Measurements from ENCODE around the gene RABL3. TPM values are rescaled to one million over a fixed set of nuclear protein-coding genes. Genes with fewer than 3 reads are reported as not detected.

RABL3 gene
- total RNA-seq, 1 experiment from 2014 or later: 14.6 TPM

DNA sequence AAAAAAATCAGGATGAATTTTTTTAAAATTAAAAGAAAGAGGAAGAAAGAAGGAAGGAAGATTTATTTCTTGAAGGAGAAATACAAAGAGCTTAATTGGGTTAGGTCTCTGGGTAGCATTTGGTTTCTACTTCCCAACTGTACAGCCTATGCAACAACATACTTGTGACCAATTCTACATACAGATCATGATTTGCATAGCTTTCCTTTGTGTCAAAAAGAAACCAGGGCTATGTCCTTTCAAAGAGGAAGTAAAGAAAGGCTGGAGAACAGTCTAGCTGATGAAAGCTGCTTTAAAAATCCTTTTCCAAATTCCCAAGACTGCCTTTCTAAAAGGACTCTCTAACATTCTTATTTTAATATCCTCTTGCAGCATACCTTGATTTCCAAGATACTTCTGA is 54.2 kb downstream of the RABL3 start:
- TF ChIP-seq, protein P1, sequence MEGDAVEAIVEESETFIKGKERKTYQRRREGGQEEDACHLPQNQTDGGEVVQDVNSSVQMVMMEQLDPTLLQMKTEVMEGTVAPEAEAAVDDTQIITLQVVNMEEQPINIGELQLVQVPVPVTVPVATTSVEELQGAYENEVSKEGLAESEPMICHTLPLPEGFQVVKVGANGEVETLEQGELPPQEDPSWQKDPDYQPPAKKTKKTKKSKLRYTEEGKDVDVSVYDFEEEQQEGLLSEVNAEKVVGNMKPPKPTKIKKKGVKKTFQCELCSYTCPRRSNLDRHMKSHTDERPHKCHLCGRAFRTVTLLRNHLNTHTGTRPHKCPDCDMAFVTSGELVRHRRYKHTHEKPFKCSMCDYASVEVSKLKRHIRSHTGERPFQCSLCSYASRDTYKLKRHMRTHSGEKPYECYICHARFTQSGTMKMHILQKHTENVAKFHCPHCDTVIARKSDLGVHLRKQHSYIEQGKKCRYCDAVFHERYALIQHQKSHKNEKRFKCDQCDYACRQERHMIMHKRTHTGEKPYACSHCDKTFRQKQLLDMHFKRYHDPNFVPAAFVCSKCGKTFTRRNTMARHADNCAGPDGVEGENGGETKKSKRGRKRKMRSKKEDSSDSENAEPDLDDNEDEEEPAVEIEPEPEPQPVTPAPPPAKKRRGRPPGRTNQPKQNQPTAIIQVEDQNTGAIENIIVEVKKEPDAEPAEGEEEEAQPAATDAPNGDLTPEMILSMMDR (IDR thresholded peaks at IDR 0.05; ENCODE audit: unreplicated experiment): no peak
- no peaks in the 10 kb centered on the region for H3K27me3 Mint-ChIP-seq (ENCODE audit: unreplicated experiment)
- no peaks in the 10 kb centered on the region for H3K9me3 Mint-ChIP-seq (ENCODE audit: low read depth, unreplicated experiment)
- DNase-seq: no peak
- peaks cover 2% of the 10 kb centered on the region for H3K4me1 Mint-ChIP-seq (ENCODE audit: low read depth, unreplicated experiment)
- no TSS peak for BruUV-seq (replicated peaks)
- H3K4me3 Mint-ChIP-seq (ENCODE audit: low read depth, unreplicated experiment): no peak overlapping the region
- H3K27ac Mint-ChIP-seq (ENCODE audit: unreplicated experiment): no peak overlapping the region
- intact Hi-C loops (cut with micrococcal nuclease; ENCODE audit: unreplicated experiment): no loop called here
- H3K36me3 Mint-ChIP-seq (ENCODE audit: insufficient read depth, unreplicated experiment): no peaks in the 10 kb centered on the region
- CTCF ChIA-PET: interaction anchor here (1.5 kb wide), 1 partner anchor 54 kb away, joined by 3 read pairs; the partner anchor contains the start of genes GTF2E1 and RABL3

- CTCF ChIA-PET: no interaction called here
- DNase-seq: no peak
- H3K27ac Mint-ChIP-seq (ENCODE audit: unreplicated experiment): no peak overlapping the region
- BruUV-seq (replicated peaks): no TSS peak
- H3K4me3 Mint-ChIP-seq (ENCODE audit: low read depth, unreplicated experiment): no peak overlapping the region
- TF ChIP-seq, protein P1 (IDR thresholded peaks at IDR 0.05; ENCODE audit: unreplicated experiment): no peak
- no peaks in the 10 kb centered on the region for H3K9me3 Mint-ChIP-seq (ENCODE audit: low read depth, unreplicated experiment)
- peaks cover 15% of the 10 kb centered on the region for H3K36me3 Mint-ChIP-seq (ENCODE audit: insufficient read depth, unreplicated experiment)
- intact Hi-C loops (cut with micrococcal nuclease; ENCODE audit: unreplicated experiment): no loop called here
- H3K27me3 Mint-ChIP-seq (ENCODE audit: unreplicated experiment): no peaks in the 10 kb centered on the region
- H3K4me1 Mint-ChIP-seq (ENCODE audit: low read depth, unreplicated experiment): peaks cover 28% of the 10 kb centered on the region
These were observed 56.9 kb downstream of the RABL3 start for GRCh38 chr3:120685411-120685810.

GRCh38 chr3:120684896-120685295 is 57.4 kb downstream of the RABL3 start:
- H3K36me3 Mint-ChIP-seq (ENCODE audit: insufficient read depth, unreplicated experiment): peaks cover 15% of the 10 kb centered on the region
- BruUV-seq (replicated peaks): no TSS peak
- CTCF ChIA-PET: no interaction called here
- DNase-seq: no peak
- peaks cover 31% of the 10 kb centered on the region for H3K4me1 Mint-ChIP-seq (ENCODE audit: low read depth, unreplicated experiment)
- H3K27ac Mint-ChIP-seq (ENCODE audit: unreplicated experiment): no peak overlapping the region
- H3K27me3 Mint-ChIP-seq (ENCODE audit: unreplicated experiment): no peaks in the 10 kb centered on the region
- intact Hi-C loops (cut with micrococcal nuclease; ENCODE audit: unreplicated experiment): loop anchor here (5.0 kb wide), 1 partner anchor 112 kb away; no protein-coding TSS in a partner anchor
- TF ChIP-seq, protein P1 (IDR thresholded peaks at IDR 0.05; ENCODE audit: unreplicated experiment): no peak
- no peaks in the 10 kb centered on the region for H3K9me3 Mint-ChIP-seq (ENCODE audit: low read depth, unreplicated experiment)
- H3K4me3 Mint-ChIP-seq (ENCODE audit: low read depth, unreplicated experiment): no peak overlapping the region

DNA sequence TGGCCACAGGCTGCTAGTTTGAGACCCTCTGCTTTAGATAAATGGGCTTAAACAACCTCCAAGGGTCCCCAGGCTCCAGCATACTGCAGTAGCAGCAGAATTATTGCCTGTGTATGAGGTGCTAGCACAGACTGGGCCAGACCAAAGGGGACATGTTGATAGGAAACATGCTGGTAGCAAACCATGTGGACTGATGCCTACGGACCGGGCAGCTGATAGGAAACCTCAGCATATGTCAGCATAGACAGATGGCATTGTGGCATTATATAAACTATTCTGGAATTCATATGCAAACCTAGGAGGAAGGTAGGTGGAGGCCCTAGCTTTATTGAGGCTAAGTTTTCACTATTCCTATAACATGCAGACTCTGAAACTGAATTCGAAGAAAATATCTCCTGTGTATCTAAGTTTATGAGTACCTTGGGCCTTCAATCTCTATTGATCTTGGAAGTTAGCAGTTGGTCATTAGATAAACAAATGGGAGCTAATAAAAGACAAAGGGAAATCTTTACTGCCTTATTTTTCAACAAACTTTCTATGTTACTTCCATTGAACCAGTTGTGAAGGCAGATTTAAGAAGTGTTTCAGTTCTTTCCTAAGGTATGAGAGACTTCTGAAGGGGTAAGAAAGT is 58.5 kb downstream of the RABL3 start:
- Mint-ChIP-seq H3K4me1 (ENCODE audit: low read depth, unreplicated experiment) (peaks cover 41% of the 10 kb centered on the region), H3K27ac (ENCODE audit: unreplicated experiment) (no peak overlapping the region), H3K9me3 (ENCODE audit: low read depth, unreplicated experiment) (no peaks in the 10 kb centered on the region), H3K4me3 (ENCODE audit: low read depth, unreplicated experiment) (no peak overlapping the region), H3K36me3 (ENCODE audit: insufficient read depth, unreplicated experiment) (peaks cover 22% of the 10 kb centered on the region), H3K27me3 (ENCODE audit: unreplicated experiment) (no peaks in the 10 kb centered on the region)
- CTCF ChIA-PET: no interaction called here
- intact Hi-C loops (cut with micrococcal nuclease; ENCODE audit: unreplicated experiment): loop anchor here (5.0 kb wide), 1 partner anchor 114 kb away; no protein-coding TSS in a partner anchor
- TF ChIP-seq, protein P1 (IDR thresholded peaks at IDR 0.05; ENCODE audit: unreplicated experiment): no peak
- DNase-seq: no peak
- no TSS peak for BruUV-seq (replicated peaks)

All from Calu3 (cell line).